Neutrophil (primary cell): ENCODE results near the gene MAPK1.
"Not testable (repeated sequence)": the region's sequence is repeated elsewhere in the genome, so short reads cannot be mapped to it uniquely, and the experiment has no call there.

ENCODE experiments used
- H3K27ac ChIP-seq: fragments of 200-600 bp; sonication (generic); 2 replicates; pipeline ENCODE4 v1.5.1; 2016; ENCODE audit warnings: mild to moderate bottlenecking, moderate library complexity
- H3K27me3 ChIP-seq: fragments of 200-600 bp; sonication (generic); 2 replicates; pipeline ENCODE4 v1.6.0; 2016; ENCODE audit warnings: mild to moderate bottlenecking
- H3K36me3 ChIP-seq: fragments of 200-600 bp; sonication (generic); 2 replicates; pipeline ENCODE4 v1.5.1; 2017
- H3K4me1 ChIP-seq, 2 experiments: fragments of 200-600 bp in 1 of 2; sonication (generic) in 1 of 2; 1 replicate in 1 of 2; 2 replicates in 1 of 2; pipeline versions ENCODE4 v1.5.1 to v1.6.1; 2013 to 2016; ENCODE audit warnings: low read depth in 1 of 2, low read length in 1 of 2, mild to moderate bottlenecking in 1 of 2, moderate library complexity in 1 of 2; ENCODE audit not compliant: control insufficient read depth in 1 of 2, insufficient read depth in 1 of 2
- H3K4me3 ChIP-seq, 2 experiments: fragments of 200-600 bp in 1 of 2; sonication (generic) in 1 of 2; 1 replicate in 1 of 2; 2 replicates in 1 of 2; pipeline ENCODE4 v1.5.1; 2013 to 2016; ENCODE audit warnings: low read depth in 1 of 2, low read length in 1 of 2, mild to moderate bottlenecking in 1 of 2, moderate library complexity in 1 of 2
- H3K9me3 ChIP-seq: fragments of 200-600 bp; sonication (generic); 2 replicates; pipeline ENCODE4 v1.5.1; 2016
- CTCF ChIP-seq: fragments of 200-600 bp; sonication (generic); IDR thresholded peaks from 2 replicates; pipeline ENCODE4 v1.5.1; 2016; ENCODE audit warnings: antibody characterized with exemption

MAPK1 gene

GRCh38 chr22:21898354-21898896 lies 31.0 kb upstream of the MAPK1 start:
- H3K27me3 ChIP-seq: no peaks in the 10 kb centered on the region
- H3K4me3 ChIP-seq: no peak overlapping the region
- H3K4me1 ChIP-seq: no peaks in the 10 kb centered on the region
- no peak overlapping the region for H3K27ac ChIP-seq
- no peak for TF ChIP-seq CTCF
- H3K36me3 ChIP-seq: no peaks in the 10 kb centered on the region
- H3K9me3 ChIP-seq: no peaks in the 10 kb centered on the region

GRCh38 chr22:21896951-21897513 lies 29.6 kb upstream of the MAPK1 start:
- H3K36me3 ChIP-seq: no peaks in the 10 kb centered on the region
- H3K27me3 ChIP-seq: no peaks in the 10 kb centered on the region
- H3K4me3 ChIP-seq: no peak overlapping the region
- no peaks in the 10 kb centered on the region for H3K4me1 ChIP-seq
- TF ChIP-seq CTCF: no peak
- no peak overlapping the region for H3K27ac ChIP-seq
- H3K9me3 ChIP-seq: no peaks in the 10 kb centered on the region

GRCh38 chr22:21896275-21896674 lies 28.8 kb upstream of the MAPK1 start:
- not testable (repeated sequence) for H3K9me3 ChIP-seq, H3K36me3 ChIP-seq, H3K27me3 ChIP-seq, H3K27ac ChIP-seq, H3K4me3 ChIP-seq, H3K4me1 ChIP-seq

- TF ChIP-seq CTCF: no peak
- Histone ChIP-seq H3K27ac (no peak overlapping the region), H3K27me3 (no peaks in the 10 kb centered on the region), H3K36me3 (no peaks in the 10 kb centered on the region), H3K4me1 (no peaks in the 10 kb centered on the region), H3K4me3 (no peak overlapping the region), H3K9me3 (no peaks in the 10 kb centered on the region)
Measured at GRCh38 chr22:21894799-21895198, 27.4 kb upstream of the MAPK1 start.

- no peaks in the 10 kb centered on the region for H3K4me1 ChIP-seq
- H3K4me3 ChIP-seq: no peak overlapping the region
- H3K27me3 ChIP-seq: no peaks in the 10 kb centered on the region
- no peaks in the 10 kb centered on the region for H3K36me3 ChIP-seq
- TF ChIP-seq CTCF: no peak
- no peak overlapping the region for H3K27ac ChIP-seq
- H3K9me3 ChIP-seq: no peaks in the 10 kb centered on the region
Measured at GRCh38 chr22:21889251-21889990, 22.0 kb upstream of the MAPK1 start.

- TF ChIP-seq CTCF: no peak
- Histone ChIP-seq H3K9me3 (no peaks in the 10 kb centered on the region), H3K4me3 (no peak overlapping the region), H3K36me3 (no peaks in the 10 kb centered on the region), H3K4me1 (no peaks in the 10 kb centered on the region), H3K27ac (no peak overlapping the region), H3K27me3 (no peaks in the 10 kb centered on the region)
Measured at GRCh38 chr22:21887841-21888240, 20.4 kb upstream of the MAPK1 start.

GRCh38 chr22:21883930-21884329 lies 16.5 kb upstream of the MAPK1 start:
- not testable (repeated sequence) for H3K4me3 ChIP-seq, H3K4me1 ChIP-seq, H3K27me3 ChIP-seq, H3K36me3 ChIP-seq, H3K9me3 ChIP-seq, H3K27ac ChIP-seq

GRCh38 chr22:21882754-21883333 lies 15.4 kb upstream of the MAPK1 start:
- H3K27ac ChIP-seq, H3K27me3 ChIP-seq, H3K9me3 ChIP-seq, H3K4me1 ChIP-seq, H3K36me3 ChIP-seq, H3K4me3 ChIP-seq: not testable (repeated sequence)
